Skeletal muscle satellite cell (primary cell): ENCODE results near the gene DNAH3.
"Not testable (repeated sequence)": the region's sequence is repeated elsewhere in the genome, so short reads cannot be mapped to it uniquely, and the experiment has no call there.

Experiments used
- H3K27me3 ChIP-seq: 2 replicates; pipeline ENCODE4 v1.7.0; 2013; ENCODE audit warnings: low read length; ENCODE audit not compliant: control insufficient read depth, insufficient read depth
- H3K36me3 ChIP-seq: 2 replicates; pipeline ENCODE4 v1.7.0; 2013; ENCODE audit warnings: mild to moderate bottlenecking, control low read depth, low read length; ENCODE audit not compliant: insufficient read depth
- H3K4me1 ChIP-seq: 2 replicates; pipeline ENCODE4 v1.7.0; 2013; ENCODE audit warnings: low read length; ENCODE audit not compliant: control insufficient read depth, insufficient read depth
- H3K4me2 ChIP-seq: 2 replicates; pipeline ENCODE4 v1.7.0; 2013; ENCODE audit warnings: mild to moderate bottlenecking, low read length
- H3K4me3 ChIP-seq: 2 replicates; pipeline ENCODE4 v1.7.0; 2013; ENCODE audit warnings: low read length
- H3K9ac ChIP-seq: 2 replicates; pipeline ENCODE4 v1.7.0; 2013; ENCODE audit warnings: mild to moderate bottlenecking, low read depth, low read length, moderate library complexity
- H3K9me3 ChIP-seq: replicated peaks from 2 replicates; pipeline ENCODE4 v1.7.0; 2013; ENCODE audit warnings: mild to moderate bottlenecking, control low read depth, low read length

Gene DNAH3

GRCh38 chr16:21026846-21027245, 123.8 kb downstream of the DNAH3 start:
- Histone ChIP-seq H3K9ac (no peak overlapping the region), H3K4me2 (no peak overlapping the region), H3K27me3 (no peaks in the 10 kb centered on the region), H3K36me3 (no peaks in the 10 kb centered on the region), H3K9me3 (no peaks in the 10 kb centered on the region), H3K4me3 (no peak overlapping the region), H3K4me1 (no peaks in the 10 kb centered on the region)

GRCh38 chr16:21023509-21024202, 127.0 kb downstream of the DNAH3 start:
- no peaks in the 10 kb centered on the region for H3K4me1 ChIP-seq
- no peaks in the 10 kb centered on the region for H3K36me3 ChIP-seq
- H3K27me3 ChIP-seq, result no peaks in the 10 kb centered on the region
- no peak overlapping the region for H3K4me2 ChIP-seq
- no peaks in the 10 kb centered on the region for H3K9me3 ChIP-seq
- H3K9ac ChIP-seq, result no peak overlapping the region
- H3K4me3 ChIP-seq, result no peak overlapping the region

GRCh38 chr16:21021316-21021715, 129.3 kb downstream of the DNAH3 start:
- Histone ChIP-seq H3K4me2 (no peak overlapping the region), H3K36me3 (no peaks in the 10 kb centered on the region), H3K4me3 (no peak overlapping the region), H3K9me3 (no peaks in the 10 kb centered on the region), H3K4me1 (no peaks in the 10 kb centered on the region), H3K27me3 (peaks cover 6% of the 10 kb centered on the region), H3K9ac (no peak overlapping the region)

- Histone ChIP-seq H3K9me3 (no peaks in the 10 kb centered on the region), H3K4me2 (no peak overlapping the region), H3K27me3 (peaks cover 7% of the 10 kb centered on the region), H3K9ac (no peak overlapping the region), H3K4me3 (no peak overlapping the region), H3K4me1 (no peaks in the 10 kb centered on the region), H3K36me3 (no peaks in the 10 kb centered on the region)
These were observed 140.8 kb downstream of the DNAH3 start for GRCh38 chr16:21009815-21010214.

- Histone ChIP-seq H3K27me3 (peaks cover 7% of the 10 kb centered on the region), H3K4me1 (no peaks in the 10 kb centered on the region), H3K4me3 (no peak overlapping the region), H3K9me3 (no peaks in the 10 kb centered on the region), H3K9ac (no peak overlapping the region), H3K36me3 (no peaks in the 10 kb centered on the region), H3K4me2 (no peak overlapping the region)
These were observed 145.6 kb downstream of the DNAH3 start for GRCh38 chr16:21005008-21005407.

- Histone ChIP-seq H3K27me3 (no peaks in the 10 kb centered on the region), H3K9me3 (no peaks in the 10 kb centered on the region), H3K4me2 (no peak overlapping the region), H3K4me1 (no peaks in the 10 kb centered on the region), H3K9ac (no peak overlapping the region), H3K36me3 (no peaks in the 10 kb centered on the region), H3K4me3 (no peak overlapping the region)
These were observed 149.4 kb downstream of the DNAH3 start for GRCh38 chr16:21001262-21001661.

GRCh38 chr16:20997147-20997546, 153.5 kb downstream of the DNAH3 start:
- Histone ChIP-seq H3K4me2 (no peak overlapping the region), H3K9ac (no peak overlapping the region), H3K9me3 (no peaks in the 10 kb centered on the region), H3K4me3 (no peak overlapping the region), H3K4me1 (no peaks in the 10 kb centered on the region), H3K36me3 (no peaks in the 10 kb centered on the region), H3K27me3 (no peaks in the 10 kb centered on the region)

GRCh38 chr16:20995711-20996110, 154.9 kb downstream of the DNAH3 start:
- H3K9ac ChIP-seq, result no peak overlapping the region
- H3K4me3 ChIP-seq, result no peak overlapping the region
- H3K4me2 ChIP-seq, result no peak overlapping the region
- no peaks in the 10 kb centered on the region for H3K36me3 ChIP-seq
- no peaks in the 10 kb centered on the region for H3K4me1 ChIP-seq
- no peaks in the 10 kb centered on the region for H3K9me3 ChIP-seq
- H3K27me3 ChIP-seq, result no peaks in the 10 kb centered on the region

GRCh38 chr16:20989496-20990070, 161.1 kb downstream of the DNAH3 start:
- not testable (repeated sequence) for H3K27me3 ChIP-seq, H3K36me3 ChIP-seq, H3K9ac ChIP-seq, H3K4me3 ChIP-seq, H3K4me1 ChIP-seq, H3K4me2 ChIP-seq, H3K9me3 ChIP-seq

- Histone ChIP-seq H3K4me2 (no peak overlapping the region), H3K9me3 (no peaks in the 10 kb centered on the region), H3K4me1 (no peaks in the 10 kb centered on the region), H3K9ac (no peak overlapping the region), H3K4me3 (no peak overlapping the region), H3K27me3 (peaks cover 7% of the 10 kb centered on the region), H3K36me3 (no peaks in the 10 kb centered on the region)
These were observed 163.6 kb downstream of the DNAH3 start for GRCh38 chr16:20987049-20987448.

GRCh38 chr16:20984019-20984418, 166.6 kb downstream of the DNAH3 start:
- H3K4me2 ChIP-seq, result no peak overlapping the region

GRCh38 chr16:20976576-20976975, 174.1 kb downstream of the DNAH3 start:
- Histone ChIP-seq H3K9ac (no peak overlapping the region), H3K27me3 (no peaks in the 10 kb centered on the region), H3K9me3 (no peaks in the 10 kb centered on the region), H3K4me1 (no peaks in the 10 kb centered on the region), H3K36me3 (no peaks in the 10 kb centered on the region), H3K4me2 (no peak overlapping the region), H3K4me3 (no peak overlapping the region)

More at GRCh38 chr16:20984019-20984418, 166.6 kb downstream of the DNAH3 start:
- Histone ChIP-seq H3K36me3 (no peaks in the 10 kb centered on the region), H3K4me1 (no peaks in the 10 kb centered on the region), H3K9ac (no peak overlapping the region), H3K4me3 (no peak overlapping the region), H3K9me3 (no peaks in the 10 kb centered on the region), H3K27me3 (peaks cover 7% of the 10 kb centered on the region)
